HL-60 (cell line): ENCODE data around the gene SDS.

Source experiments
- DNase-seq, 2 experiments: peaks; one replicate each; pipeline ENCODE4 v3.0.0-alpha.2; 2010 to 2020; ENCODE audit warnings: low read depth in 1 of 2, low spot score in 1 of 2
- H3K27ac ChIP-seq: fragments of 250-450 bp; sonication (Bioruptor Pico); replicated peaks from 2 replicates; pipeline ENCODE4 v1.5.1; 2020; ENCODE audit warnings: mild to moderate bottlenecking, moderate library complexity
- H3K27me3 ChIP-seq: fragments of 250-450 bp; sonication (Bioruptor Pico); 2 replicates; pipeline ENCODE4 v1.5.1; 2021; ENCODE audit warnings: mild to moderate bottlenecking, moderate library complexity; ENCODE audit not compliant: insufficient read depth, poor library complexity, severe bottlenecking
- H3K4me3 ChIP-seq: replicated peaks from 2 replicates; pipeline ENCODE4 v1.5.1; 2011; ENCODE audit warnings: mild to moderate bottlenecking, control low read depth, low read length; ENCODE audit not compliant: insufficient read depth
- CTCF ChIP-seq: IDR thresholded peaks from one replicate; pipeline ENCODE4 v1.5.1; 2011; ENCODE audit warnings: low read length, control low read depth, inconsistent platforms; ENCODE audit not compliant: insufficient read depth
- GABPA ChIP-seq: IDR thresholded peaks from 2 replicates; pipeline ENCODE4 v1.6.1; 2012; ENCODE audit warnings: low read depth
- POLR2AphosphoS5 ChIP-seq: IDR thresholded peaks from 2 replicates; pipeline ENCODE4 v1.6.1; 2012; ENCODE audit warnings: low read depth
- REST ChIP-seq: IDR thresholded peaks from 2 replicates; pipeline ENCODE4 v1.6.1; 2012; ENCODE audit warnings: low read depth; ENCODE audit not compliant: insufficient replicate concordance
- SPI1 ChIP-seq: IDR thresholded peaks from 2 replicates; pipeline ENCODE4 v1.6.1; 2012; ENCODE audit warnings: low read depth, mild to moderate bottlenecking, borderline replicate concordance

Gene SDS

GRCh38 chr12:113392520-113392919 lies 11.2 kb downstream of the SDS start:
- Histone ChIP-seq H3K27me3 (no peaks in the 10 kb centered on the region), H3K27ac (no peak overlapping the region)
- TF ChIP-seq CTCF (no peak), SPI1 (no peak), REST (no peak), GABPA (no peak), POLR2AphosphoS5 (no peak)

GRCh38 chr12:113391650-113392337 lies 11.9 kb downstream of the SDS start:
- DNase-seq = no peak
- no peaks in the 10 kb centered on the region for H3K27me3 ChIP-seq
- H3K27ac ChIP-seq = no peak overlapping the region
- TF ChIP-seq REST (no peak), SPI1 (no peak), CTCF (no peak), POLR2AphosphoS5 (no peak), GABPA (no peak)
- no peak overlapping the region for H3K4me3 ChIP-seq

More at GRCh38 chr12:113392520-113392919, 11.2 kb downstream of the SDS start:
- DNase-seq = no peak
- H3K4me3 ChIP-seq = no peak overlapping the region

- no peak overlapping the region for H3K4me3 ChIP-seq
- H3K27ac ChIP-seq = no peak overlapping the region
- TF ChIP-seq SPI1 (no peak), GABPA (no peak), REST (no peak), CTCF (no peak), POLR2AphosphoS5 (no peak)
- H3K27me3 ChIP-seq = no peaks in the 10 kb centered on the region
- no peak for DNase-seq
These were observed 12.5 kb downstream of the SDS start for GRCh38 chr12:113391145-113391544.
